Adrenal gland (tissue), 12 donors: ENCODE results near the gene TSPEAR. TPM values are rescaled to one million over a fixed set of nuclear protein-coding genes. Genes with fewer than 3 reads are reported as not detected.

ENCODE experiments used
- DNase-seq, 7 donors: peaks; one replicate each; pipeline ENCODE4 v3.0.0-alpha.2; 2019 to 2020
- H3K27ac ChIP-seq, 5 donors: fragments of 200-600 bp; sonication (generic) in 4 of 5; 1 replicate in 3 of 5; 2 replicates in 2 of 5; pipeline versions ENCODE4 v1.5.1 to v1.8.0; 2016 to 2020; ENCODE audit warnings: mild to moderate bottlenecking in 1 of 5
- H3K27me3 ChIP-seq: fragments of 200-600 bp; 2 replicates; pipeline ENCODE4 v1.8.0; 2021
- H3K36me3 ChIP-seq, 2 donors: fragments of 200-600 bp; replicated peaks in 1 of 2; 1 replicate in 1 of 2; 2 replicates in 1 of 2; pipeline versions ENCODE4 v1.5.1 to v1.8.0; 2018 to 2022
- H3K4me1 ChIP-seq, 2 donors: fragments of 200-600 bp; replicated peaks in 1 of 2; 1 replicate in 1 of 2; 2 replicates in 1 of 2; pipeline versions ENCODE4 v1.5.1 to v1.8.0; 2018 to 2021
- H3K4me3 ChIP-seq, 4 donors: fragments of 200-600 bp; sonication (generic) in 3 of 4; one replicate each; pipeline ENCODE4 v1.5.1; 2016 to 2018
- H3K9me3 ChIP-seq, 3 donors: fragments of 200-600 bp; sonication (generic) in 1 of 3; replicated peaks in 1 of 3; 1 replicate in 2 of 3; 2 replicates in 1 of 3; pipeline versions ENCODE4 v1.5.1 to v1.8.0; 2016 to 2021
- CTCF ChIP-seq, 6 experiments: fragments of 450-650 bp in 4 of 6; fragments of 200-600 bp in 2 of 6; sonication (generic) in 1 of 6; IDR thresholded peaks; 1 replicate in 5 of 6; 2 replicates in 1 of 6; pipeline versions ENCODE4 v1.5.1 to v1.8.0; 2016 to 2021; ENCODE audit warnings: antibody characterized with exemption in 6 of 6, mild to moderate bottlenecking in 2 of 6, moderate library complexity in 1 of 6
- POLR2A ChIP-seq, 2 donors: fragments of 450-650 bp; IDR thresholded peaks; one replicate each; pipeline ENCODE4 v1.6.1; 2017; ENCODE audit warnings: antibody characterized with exemption in 2 of 2, mild to moderate bottlenecking in 2 of 2, moderate library complexity in 1 of 2
- WGBS, 4 donors: extraction: QIAGEN DNeasy Blood & Tissue Kit in 2 of 4; methylation state at CpG; one replicate each; pipeline versions ENCODE4 v1.1.5 to v1.1.7; 2013 to 2017; 5-methylcytosine and 5-hydroxymethylcytosine counted together
- intact Hi-C, 2 donors: fragments of 100-400 bp; cut with DNase I; formaldehyde crosslinking; loops; one replicate each; pipeline versions ENCODE4 v1.14.1 to v1.15.0; 2022 to 2023
- polyA plus RNA-seq, 3 donors: library from polyadenylated mRNA; stranded (reverse); fragments of 200-250 nt in 2 of 3; fragments of 350-450 nt in 1 of 3; fragmentation: Illumina TruSeq in 1 of 3; extraction: RNeasy Lipid Tissue Mini Kit (QIAGEN cat#74804) in 1 of 3; gene quantifications; one replicate each; pipeline ENCODE4 v1.2.3, GENCODE V29; 2013 to 2014
- total RNA-seq, 9 donors: library from RNA; depleted of rRNA in 4 of 9; stranded (reverse); fragments of >200 nt in 4 of 9; fragments of 120-200 nt in 1 of 9; fragmentation: NEBNext Ultra II Directional in 1 of 9; extraction: Animal tissue kit (Norgen Biotek cat#: 25700) in 1 of 9; gene quantifications; one replicate each; pipeline versions ENCODE4 v1.1.0 to v1.2.4, GENCODE V29; 2013 to 2023
- donor health status: healthy with polysubstance abuse.
- donor health status: Bipolar disorder and iron deficiency.
- donor health status: DM: yes; HTN: yes; CAD: no.
- donor health status: DM: no; HTN: no; CAD: no.
- donor health status: DM: no; HTN: no; CAD: no.
- donor health status: DM: yes; HTN: yes; CAD: no.

The TSPEAR gene
- total and polyA plus RNA-seq, 12 donors, result not detected

- no peak for TF ChIP-seq POLR2A (IDR thresholded peaks at IDR 0.05)
- peak in 3 of 6 experiments; percentile 17 to 26 (median 19) for TF ChIP-seq CTCF (IDR thresholded peaks at IDR 0.05)
- no peak overlapping the region for H3K4me3 ChIP-seq
- H3K4me1 ChIP-seq, result no peaks in the 10 kb centered on the region
- H3K36me3 ChIP-seq, result no peaks in the 10 kb centered on the region
- H3K27me3 ChIP-seq, result no peaks in the 10 kb centered on the region
- peak in 5 of 7 donors; percentile 24 to 40 (median 36) for DNase-seq
- no peaks in the 10 kb centered on the region for H3K9me3 ChIP-seq
- intact Hi-C loops, result no loop called here
- WGBS, 4 donors, result 13 to 29% (median 21%) methylated on average over 3 to 4 of the region's 4 CpGs
- H3K27ac ChIP-seq, result no peak overlapping the region
These were observed 92.9 kb downstream of the TSPEAR start for GRCh38 chr21:44618504-44618903.

DNA sequence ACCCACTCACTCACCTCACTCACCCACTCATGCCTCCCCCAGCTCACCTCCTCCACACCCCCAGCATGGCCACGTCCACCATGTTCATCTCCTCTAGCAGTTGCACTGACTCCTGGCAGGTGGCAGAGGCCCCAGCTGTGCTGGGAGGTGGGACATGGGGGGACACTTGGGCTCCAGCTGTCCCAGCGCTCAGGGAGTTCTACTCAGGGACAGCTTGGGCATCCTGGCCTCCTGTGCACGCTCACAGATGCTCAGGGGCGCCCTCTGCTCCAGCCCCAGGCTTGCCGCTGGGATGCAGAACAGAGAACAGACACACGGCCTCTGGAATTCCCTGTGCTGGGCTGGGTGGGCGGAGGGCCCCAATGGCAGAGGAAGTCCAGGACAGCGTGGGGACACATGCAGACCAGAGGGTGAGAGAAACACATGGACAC is 94.3 kb downstream of the TSPEAR start:
- 51 to 83% (median 56%) methylated on average over 4 to 8 of the region's 8 CpGs for WGBS, 4 donors
- Histone ChIP-seq H3K4me1 (no peaks in the 10 kb centered on the region), H3K27ac (no peak overlapping the region), H3K27me3 (no peaks in the 10 kb centered on the region), H3K9me3 (no peaks in the 10 kb centered on the region), H3K36me3 (no peaks in the 10 kb centered on the region), H3K4me3 (no peak overlapping the region)
- TF ChIP-seq POLR2A (IDR thresholded peaks at IDR 0.05), result no peak
- TF ChIP-seq CTCF (IDR thresholded peaks at IDR 0.05), result no peak
- DNase-seq, result no peak
- intact Hi-C loops, result no loop called here

- TF ChIP-seq POLR2A (IDR thresholded peaks at IDR 0.05) (no peak), CTCF (IDR thresholded peaks at IDR 0.05) (no peak)
- no peak for DNase-seq
- 75 to 84% (median 82%) methylated on average over 8 to 16 of the region's 16 CpGs for WGBS, 4 donors
- no peaks in the 10 kb centered on the region for H3K27me3 ChIP-seq
- H3K27ac ChIP-seq, result no peak overlapping the region
- intact Hi-C loops, result no loop called here
- no peaks in the 10 kb centered on the region for H3K36me3 ChIP-seq
- no peak overlapping the region for H3K4me3 ChIP-seq
- H3K9me3 ChIP-seq, result no peaks in the 10 kb centered on the region
- H3K4me1 ChIP-seq, result no peaks in the 10 kb centered on the region
These were observed 94.8 kb downstream of the TSPEAR start for GRCh38 chr21:44616591-44616926.

GRCh38 chr21:44615911-44616590 is 95.3 kb downstream of the TSPEAR start:
- H3K9me3 ChIP-seq, result no peaks in the 10 kb centered on the region
- TF ChIP-seq POLR2A (IDR thresholded peaks at IDR 0.05) (no peak), CTCF (IDR thresholded peaks at IDR 0.05) (no peak)
- intact Hi-C loops, result no loop called here
- H3K4me3 ChIP-seq, result no peak overlapping the region
- no peak for DNase-seq
- no peak overlapping the region for H3K27ac ChIP-seq
- H3K27me3 ChIP-seq, result no peaks in the 10 kb centered on the region
- WGBS, 4 donors, result 71 to 76% (median 74%) methylated on average over 12 to 17 of the region's 17 CpGs
- H3K4me1 ChIP-seq, result no peaks in the 10 kb centered on the region
- H3K36me3 ChIP-seq, result no peaks in the 10 kb centered on the region
